ENCODE results near the gene PPM1L.
"Not testable (repeated sequence)": the region's sequence is repeated elsewhere in the genome, so short reads cannot be mapped to it uniquely, and the experiment has no call there.

Gene PPM1L

GRCh38 chr3:160950542-160950941 is 194.5 kb downstream of the PPM1L start:
- H3K27me3 ChIP-seq (ENCODE audit: low read depth), result no peaks in the 10 kb centered on the region
- in situ Hi-C loops (cut with MboI; ENCODE audit: low sequenced_read_pairs), result no loop called here
- no peaks in the 10 kb centered on the region for H3K4me1 ChIP-seq
- no peaks in the 10 kb centered on the region for H3K9me3 ChIP-seq
- H3K36me3 ChIP-seq (replicated peaks), result no peaks in the 10 kb centered on the region
- DNase-seq (ENCODE audit: low spot score in 2 of 2), result no peak
- H3K4me3 ChIP-seq, result no peak overlapping the region

GRCh38 chr3:160950954-160951353 is 194.9 kb downstream of the PPM1L start:
- Histone ChIP-seq H3K27me3 (ENCODE audit: low read depth) (no peaks in the 10 kb centered on the region), H3K36me3 (replicated peaks) (no peaks in the 10 kb centered on the region), H3K4me3 (no peak overlapping the region), H3K4me1 (no peaks in the 10 kb centered on the region), H3K9me3 (no peaks in the 10 kb centered on the region)
- no peak for DNase-seq (ENCODE audit: low spot score in 2 of 2)
- in situ Hi-C loops (cut with MboI; ENCODE audit: low sequenced_read_pairs), result no loop called here

- in situ Hi-C loops (cut with MboI; ENCODE audit: low sequenced_read_pairs), result no loop called here
- Histone ChIP-seq H3K36me3 (replicated peaks) (no peaks in the 10 kb centered on the region), H3K4me3 (no peak overlapping the region), H3K4me1 (no peaks in the 10 kb centered on the region), H3K27me3 (ENCODE audit: low read depth) (no peaks in the 10 kb centered on the region), H3K9me3 (no peaks in the 10 kb centered on the region)
- no peak for DNase-seq (ENCODE audit: low spot score in 2 of 2)
Measured at GRCh38 chr3:160951642-160952487, 195.8 kb downstream of the PPM1L start.

GRCh38 chr3:160953686-160954085 is 197.7 kb downstream of the PPM1L start:
- H3K4me1 ChIP-seq, result no peaks in the 10 kb centered on the region
- in situ Hi-C loops (cut with MboI; ENCODE audit: low sequenced_read_pairs), result no loop called here
- no peak overlapping the region for H3K4me3 ChIP-seq
- no peak for DNase-seq (ENCODE audit: low spot score in 2 of 2)
- H3K9me3 ChIP-seq, result no peaks in the 10 kb centered on the region
- H3K36me3 ChIP-seq (replicated peaks), result no peaks in the 10 kb centered on the region
- no peaks in the 10 kb centered on the region for H3K27me3 ChIP-seq (ENCODE audit: low read depth)

- in situ Hi-C loops (cut with MboI; ENCODE audit: low sequenced_read_pairs), result no loop called here
- H3K4me3 ChIP-seq, result no peak overlapping the region
- no peaks in the 10 kb centered on the region for H3K9me3 ChIP-seq
- DNase-seq (ENCODE audit: low spot score in 2 of 2), result no peak
- no peaks in the 10 kb centered on the region for H3K27me3 ChIP-seq (ENCODE audit: low read depth)
- no peaks in the 10 kb centered on the region for H3K4me1 ChIP-seq
- H3K36me3 ChIP-seq (replicated peaks), result no peaks in the 10 kb centered on the region
Measured at GRCh38 chr3:160956785-160957184, 200.8 kb downstream of the PPM1L start.

GRCh38 chr3:160960568-160960967 is 204.5 kb downstream of the PPM1L start:
- Histone ChIP-seq H3K9me3 (no peaks in the 10 kb centered on the region), H3K36me3 (replicated peaks) (no peaks in the 10 kb centered on the region), H3K4me1 (no peaks in the 10 kb centered on the region), H3K27me3 (ENCODE audit: low read depth) (no peaks in the 10 kb centered on the region), H3K4me3 (no peak overlapping the region)
- DNase-seq (ENCODE audit: low spot score in 2 of 2), result no peak
- in situ Hi-C loops (cut with MboI; ENCODE audit: low sequenced_read_pairs), result no loop called here

GRCh38 chr3:160963949-160964348 is 207.9 kb downstream of the PPM1L start:
- no peaks in the 10 kb centered on the region for H3K27me3 ChIP-seq (ENCODE audit: low read depth)
- H3K4me1 ChIP-seq, result no peaks in the 10 kb centered on the region
- H3K36me3 ChIP-seq (replicated peaks), result no peaks in the 10 kb centered on the region
- DNase-seq (ENCODE audit: low spot score in 2 of 2), result no peak
- H3K4me3 ChIP-seq, result no peak overlapping the region
- in situ Hi-C loops (cut with MboI; ENCODE audit: low sequenced_read_pairs), result no loop called here
- no peaks in the 10 kb centered on the region for H3K9me3 ChIP-seq

GRCh38 chr3:160968761-160969160 is 212.7 kb downstream of the PPM1L start:
- Histone ChIP-seq H3K36me3 (replicated peaks) (no peaks in the 10 kb centered on the region), H3K27me3 (ENCODE audit: low read depth) (no peaks in the 10 kb centered on the region), H3K4me1 (no peaks in the 10 kb centered on the region), H3K9me3 (no peaks in the 10 kb centered on the region), H3K4me3 (no peak overlapping the region)
- no peak for DNase-seq (ENCODE audit: low spot score in 2 of 2)
- in situ Hi-C loops (cut with MboI; ENCODE audit: low sequenced_read_pairs), result no loop called here

- Histone ChIP-seq H3K27me3 (ENCODE audit: low read depth) (no peaks in the 10 kb centered on the region), H3K4me3 (no peak overlapping the region), H3K9me3 (no peaks in the 10 kb centered on the region), H3K4me1 (no peaks in the 10 kb centered on the region), H3K36me3 (replicated peaks) (no peaks in the 10 kb centered on the region)
- in situ Hi-C loops (cut with MboI; ENCODE audit: low sequenced_read_pairs), result no loop called here
- DNase-seq (ENCODE audit: low spot score in 2 of 2), result no peak
Measured at GRCh38 chr3:160973067-160973809, 217.2 kb downstream of the PPM1L start.

- in situ Hi-C loops (cut with MboI; ENCODE audit: low sequenced_read_pairs), result no loop called here
- no peak overlapping the region for H3K4me3 ChIP-seq
- H3K9me3 ChIP-seq, result no peaks in the 10 kb centered on the region
- no peaks in the 10 kb centered on the region for H3K4me1 ChIP-seq
- DNase-seq (ENCODE audit: low spot score in 2 of 2), result no peak
- H3K27me3 ChIP-seq (ENCODE audit: low read depth), result no peaks in the 10 kb centered on the region
- H3K36me3 ChIP-seq (replicated peaks), result no peaks in the 10 kb centered on the region
Measured at GRCh38 chr3:160977773-160978172, 221.7 kb downstream of the PPM1L start.

GRCh38 chr3:160980740-160981139 is 224.7 kb downstream of the PPM1L start:
- in situ Hi-C loops (cut with MboI; ENCODE audit: low sequenced_read_pairs), result no loop called here
- peaks cover 4% of the 10 kb centered on the region; the same call in 1 of the 2 replicates for H3K9me3 ChIP-seq
- DNase-seq (ENCODE audit: low spot score in 2 of 2), result no peak
- no peaks in the 10 kb centered on the region for H3K4me1 ChIP-seq
- no peaks in the 10 kb centered on the region for H3K36me3 ChIP-seq (replicated peaks)
- H3K4me3 ChIP-seq, result no peak overlapping the region
- no peaks in the 10 kb centered on the region for H3K27me3 ChIP-seq (ENCODE audit: low read depth)

GRCh38 chr3:160981217-160981938 is 225.3 kb downstream of the PPM1L start:
- Histone ChIP-seq H3K36me3 (replicated peaks) (no peaks in the 10 kb centered on the region), H3K9me3 (peaks cover 4% of the 10 kb centered on the region; the same call in 1 of the 2 replicates), H3K27me3 (ENCODE audit: low read depth) (no peaks in the 10 kb centered on the region), H3K4me1 (no peaks in the 10 kb centered on the region), H3K4me3 (no peak overlapping the region)
- in situ Hi-C loops (cut with MboI; ENCODE audit: low sequenced_read_pairs), result no loop called here
- no peak for DNase-seq (ENCODE audit: low spot score in 2 of 2)

- Histone ChIP-seq H3K4me3 (no peak overlapping the region), H3K36me3 (replicated peaks) (no peaks in the 10 kb centered on the region), H3K4me1 (no peaks in the 10 kb centered on the region), H3K9me3 (peaks cover 4% of the 10 kb centered on the region; the same call in 1 of the 2 replicates), H3K27me3 (ENCODE audit: low read depth) (no peaks in the 10 kb centered on the region)
- DNase-seq (ENCODE audit: low spot score in 2 of 2), result no peak
- in situ Hi-C loops (cut with MboI; ENCODE audit: low sequenced_read_pairs), result no loop called here
Measured at GRCh38 chr3:160982491-160982890, 226.5 kb downstream of the PPM1L start.

GRCh38 chr3:160983900-160984299 is 227.9 kb downstream of the PPM1L start:
- H3K27me3 ChIP-seq (ENCODE audit: low read depth); H3K4me3 ChIP-seq; H3K4me1 ChIP-seq; in situ Hi-C loops (cut with MboI; ENCODE audit: low sequenced_read_pairs); H3K36me3 ChIP-seq (replicated peaks); H3K9me3 ChIP-seq; DNase-seq (ENCODE audit: low spot score in 2 of 2): not testable (repeated sequence)
